ENCODE results near the gene CPSF3. TPM values are rescaled to one million over a fixed set of nuclear protein-coding genes. Genes with fewer than 3 reads are reported as not detected.
"Not testable (repeated sequence)": the region's sequence is repeated elsewhere in the genome, so short reads cannot be mapped to it uniquely, and the experiment has no call there.

CPSF3 gene
- total RNA-seq, 2 experiments from 2014 or later, result 46.9 to 58.2 TPM

GRCh38 chr2:9492927-9493326, 69.5 kb downstream of the CPSF3 start:
- POLR2A ChIA-PET, result no interaction called here
- Mint-ChIP-seq H3K27me3 (no peaks in the 10 kb centered on the region), H3K9me3 (no peaks in the 10 kb centered on the region), H3K4me1 (peaks cover 23% of the 10 kb centered on the region), H3K36me3 (ENCODE audit: low read depth) (peaks cover 73% of the 10 kb centered on the region), H3K4me3 (no peak overlapping the region), H3K27ac (no peak overlapping the region)
- CTCF ChIA-PET, result interaction anchor here (0.9 to 1.3 kb wide), 3 partner anchors 9 to 26 kb away, joined by 3 to 5 read pairs (median 4); no protein-coding TSS in a partner anchor
- no peak for DNase-seq

GRCh38 chr2:9493478-9493877, 70.0 kb downstream of the CPSF3 start:
- no peak for DNase-seq
- Mint-ChIP-seq H3K4me3 (no peak overlapping the region), H3K36me3 (ENCODE audit: low read depth) (peaks cover 71% of the 10 kb centered on the region), H3K9me3 (no peaks in the 10 kb centered on the region), H3K4me1 (peaks cover 23% of the 10 kb centered on the region), H3K27me3 (no peaks in the 10 kb centered on the region), H3K27ac (no peak overlapping the region)
- ChIA-PET CTCF (interaction anchor here (1.1 kb wide), 1 partner anchor 25 kb away, joined by 4 read pairs; no protein-coding TSS in a partner anchor), POLR2A (no interaction called here)

- peaks cover 23% of the 10 kb centered on the region for H3K4me1 Mint-ChIP-seq
- H3K36me3 Mint-ChIP-seq (ENCODE audit: low read depth), result peaks cover 69% of the 10 kb centered on the region
- no peaks in the 10 kb centered on the region for H3K27me3 Mint-ChIP-seq
- H3K9me3 Mint-ChIP-seq, result no peaks in the 10 kb centered on the region
- CTCF ChIA-PET, result interaction anchor here (0.8 to 1.1 kb wide), 2 partner anchors 8 to 56 kb away, joined by 3 read pairs; no protein-coding TSS in a partner anchor
- H3K27ac Mint-ChIP-seq, result no peak overlapping the region
- no peak for DNase-seq
- no peak overlapping the region for H3K4me3 Mint-ChIP-seq
- POLR2A ChIA-PET, result no interaction called here
These were observed 70.6 kb downstream of the CPSF3 start for GRCh38 chr2:9494081-9494480.

GRCh38 chr2:9497017-9497416, 73.6 kb downstream of the CPSF3 start:
- ChIA-PET POLR2A (no interaction called here), CTCF (no interaction called here)
- peaks cover 69% of the 10 kb centered on the region for H3K36me3 Mint-ChIP-seq (ENCODE audit: low read depth)
- no peak overlapping the region for H3K4me3 Mint-ChIP-seq
- H3K27ac Mint-ChIP-seq, result no peak overlapping the region
- no peaks in the 10 kb centered on the region for H3K9me3 Mint-ChIP-seq
- H3K27me3 Mint-ChIP-seq, result no peaks in the 10 kb centered on the region
- no peak for DNase-seq
- H3K4me1 Mint-ChIP-seq, result peaks cover 15% of the 10 kb centered on the region

- Mint-ChIP-seq H3K4me1 (peaks cover 16% of the 10 kb centered on the region), H3K27ac (no peak overlapping the region), H3K36me3 (ENCODE audit: low read depth) (peaks cover 66% of the 10 kb centered on the region), H3K4me3 (no peak overlapping the region), H3K9me3 (no peaks in the 10 kb centered on the region), H3K27me3 (no peaks in the 10 kb centered on the region)
- ChIA-PET CTCF (interaction anchor here (0.7 kb wide), 1 partner anchor 9 kb away, joined by 4 read pairs; no protein-coding TSS in a partner anchor), POLR2A (interaction anchor here (0.5 kb wide), 1 partner anchor 58 kb away, joined by 4 read pairs; no protein-coding TSS in a partner anchor)
- no peak for DNase-seq
These were observed 74.8 kb downstream of the CPSF3 start for GRCh38 chr2:9498210-9498609.

- H3K4me3 Mint-ChIP-seq, result no peak overlapping the region
- CTCF ChIA-PET, result interaction anchor here (0.6 to 1.3 kb wide), 2 partner anchors 9 to 22 kb away, joined by 4 read pairs; no protein-coding TSS in a partner anchor
- H3K9me3 Mint-ChIP-seq, result no peaks in the 10 kb centered on the region
- H3K4me1 Mint-ChIP-seq, result no peaks in the 10 kb centered on the region
- POLR2A ChIA-PET, result no interaction called here
- no peak for DNase-seq
- H3K27ac Mint-ChIP-seq, result no peak overlapping the region
- peaks cover 52% of the 10 kb centered on the region for H3K36me3 Mint-ChIP-seq (ENCODE audit: low read depth)
- H3K27me3 Mint-ChIP-seq, result no peaks in the 10 kb centered on the region
These were observed 85.5 kb downstream of the CPSF3 start for GRCh38 chr2:9508931-9509330.

- POLR2A ChIA-PET, H3K27ac Mint-ChIP-seq, H3K4me3 Mint-ChIP-seq, H3K4me1 Mint-ChIP-seq, H3K9me3 Mint-ChIP-seq, H3K27me3 Mint-ChIP-seq, DNase-seq: not testable (repeated sequence)
- peaks cover 49% of the 10 kb centered on the region for H3K36me3 Mint-ChIP-seq (ENCODE audit: low read depth)
- CTCF ChIA-PET, result interaction anchor here (0.7 kb wide), 1 partner anchor 456 kb away, joined by 3 read pairs; no protein-coding TSS in a partner anchor
These were observed 90.5 kb downstream of the CPSF3 start for GRCh38 chr2:9513946-9514345.

GRCh38 chr2:9517118-9517782, 93.8 kb downstream of the CPSF3 start:
- Mint-ChIP-seq H3K27me3 (no peaks in the 10 kb centered on the region), H3K9me3 (no peaks in the 10 kb centered on the region), H3K27ac (no peak overlapping the region), H3K4me1 (no peaks in the 10 kb centered on the region), H3K4me3 (no peak overlapping the region), H3K36me3 (ENCODE audit: low read depth) (peaks cover 56% of the 10 kb centered on the region)
- ChIA-PET CTCF (interaction anchor here (0.9 to 1.2 kb wide), 2 partner anchors 19 to 22 kb away, joined by 3 read pairs; no protein-coding TSS in a partner anchor), POLR2A (no interaction called here)
- DNase-seq, result no peak

GRCh38 chr2:9518163-9518562, 94.7 kb downstream of the CPSF3 start:
- H3K36me3 Mint-ChIP-seq (ENCODE audit: low read depth), result peaks cover 54% of the 10 kb centered on the region
- no peak for DNase-seq
- ChIA-PET CTCF (interaction anchor here (0.9 to 1.3 kb wide), 5 partner anchors 9 to 25 kb away, joined by 3 to 4 read pairs (median 3); no protein-coding TSS in a partner anchor), POLR2A (no interaction called here)
- H3K27me3 Mint-ChIP-seq, result no peaks in the 10 kb centered on the region
- H3K4me1 Mint-ChIP-seq, result no peaks in the 10 kb centered on the region
- no peak overlapping the region for H3K4me3 Mint-ChIP-seq
- no peaks in the 10 kb centered on the region for H3K9me3 Mint-ChIP-seq
- H3K27ac Mint-ChIP-seq, result no peak overlapping the region

GRCh38 chr2:9518780-9519179, 95.3 kb downstream of the CPSF3 start:
- CTCF ChIA-PET, result interaction anchor here (0.6 to 1.3 kb wide), 6 partner anchors 9 to 363 kb away, joined by 3 to 4 read pairs (median 4); no protein-coding TSS in a partner anchor
- POLR2A ChIA-PET, result no interaction called here
- no peak for DNase-seq
- no peaks in the 10 kb centered on the region for H3K4me1 Mint-ChIP-seq
- no peaks in the 10 kb centered on the region for H3K27me3 Mint-ChIP-seq
- no peak overlapping the region for H3K27ac Mint-ChIP-seq
- no peak overlapping the region for H3K4me3 Mint-ChIP-seq
- H3K9me3 Mint-ChIP-seq, result no peaks in the 10 kb centered on the region
- peaks cover 53% of the 10 kb centered on the region for H3K36me3 Mint-ChIP-seq (ENCODE audit: low read depth)

- ChIA-PET CTCF (interaction anchor here (1.0 to 1.5 kb wide), 3 partner anchors 11 to 84 kb away, joined by 4 read pairs; no protein-coding TSS in a partner anchor), POLR2A (no interaction called here)
- DNase-seq, result no peak
- H3K27me3 Mint-ChIP-seq, result no peaks in the 10 kb centered on the region
- H3K36me3 Mint-ChIP-seq (ENCODE audit: low read depth), result peaks cover 51% of the 10 kb centered on the region
- H3K9me3 Mint-ChIP-seq, result no peaks in the 10 kb centered on the region
- no peak overlapping the region for H3K27ac Mint-ChIP-seq
- no peaks in the 10 kb centered on the region for H3K4me1 Mint-ChIP-seq
- no peak overlapping the region for H3K4me3 Mint-ChIP-seq
These were observed 95.8 kb downstream of the CPSF3 start for GRCh38 chr2:9519250-9519649.

All from activated CD4-positive, alpha-beta T cell treated with anti-CD3 and anti-CD28 coated beads, Interleukin-2, amount 10 ng/mL, durations not matched to agents 7 days and 5 days (primary cell).